ENCODE results near the gene IGFBP1. TPM values are rescaled to one million over a fixed set of nuclear protein-coding genes. Genes with fewer than 3 reads are reported as not detected.

The IGFBP1 gene
- total and polyA plus RNA-seq, 2 donors (not counting 1 experiment from before 2014, with no cell fraction given), result not detected

- Mint-ChIP-seq H3K4me1 (peaks cover 6% of the 10 kb centered on the region), H3K27me3 (peaks cover 33% of the 10 kb centered on the region), H3K4me3 (no peak overlapping the region), H3K9me3 (ENCODE audit: insufficient read depth) (no peaks in the 10 kb centered on the region), H3K27ac (no peak overlapping the region)
- Histone ChIP-seq H3K27ac (ENCODE audit: low read length in 2 of 2) (no peak overlapping the region), H3K9me3 (ENCODE audit: control extremely low read depth in 1 of 3, control insufficient read depth in 2 of 3, insufficient read depth in 1 of 3, low read length in 2 of 3) (no peaks in the 10 kb centered on the region), H3K9ac (ENCODE audit: low read length) (no peak overlapping the region), H3K4me2 (replicated peaks; ENCODE audit: low read depth, low read length, poor library complexity, severe bottlenecking) (no peak overlapping the region), H3K4me3 (ENCODE audit: control extremely low read depth in 1 of 5, extremely low read depth in 1 of 5, insufficient read depth in 1 of 5, low read depth in 2 of 5, low read length in 4 of 5) (no peak overlapping the region), H4K20me1 (ENCODE audit: control insufficient read depth, insufficient read depth, low read length, poor library complexity, severe bottlenecking) (no peaks in the 10 kb centered on the region), H3K4me1 (ENCODE audit: control insufficient read depth in 2 of 2, insufficient read depth in 2 of 2, low read length in 2 of 2) (peaks cover 4 to 6% of the 10 kb centered on the region in 2 donors), H2AFZ (ENCODE audit: insufficient read depth, low read depth, low read length, poor library complexity, severe bottlenecking) (no peak overlapping the region), H3K79me2 (ENCODE audit: control insufficient read depth, insufficient read depth, low read length) (no peaks in the 10 kb centered on the region), H3K36me3 (replicated peaks in 1 of 2; ENCODE audit: control extremely low read depth in 1 of 2, control insufficient read depth in 1 of 2, extremely low read depth in 1 of 2, insufficient read depth in 2 of 2, low read length in 1 of 2) (no peaks in the 10 kb centered on the region), H3K27me3 (replicated peaks in 1 of 4; ENCODE audit: control extremely low read depth in 1 of 4, control insufficient read depth in 3 of 4, insufficient read depth in 4 of 4, low read length in 3 of 4) (peaks cover 0 to 18% (median 8%) of the 10 kb centered on the region in 4 experiments)
- no peak for ATAC-seq (ENCODE audit: low read depth)
- DNase-seq, result no peak
- CTCF ChIA-PET, result no interaction called here
- TF ChIP-seq CTCF (IDR thresholded peaks at IDR 0.05) (no peak), EZH2 (IDR thresholded peaks at IDR 0.05; ENCODE audit: borderline replicate concordance, insufficient read depth, low read depth, low read length, poor library complexity, severe bottlenecking) (no peak)
- POLR2A ChIA-PET, result no interaction called here
- intact Hi-C loops (cut with micrococcal nuclease), result no loop called here
- WGBS (ENCODE audit: insufficient coverage), result no CpG with 5 or more reads among the region's 3 CpGs
Measured at GRCh38 chr7:45927721-45928120, 39.4 kb downstream of the IGFBP1 start.

- intact Hi-C loops (cut with micrococcal nuclease), result no loop called here
- no peaks in the 10 kb centered on the region for H4K20me1 ChIP-seq (ENCODE audit: control insufficient read depth, insufficient read depth, low read length, poor library complexity, severe bottlenecking)
- H3K4me1 ChIP-seq (ENCODE audit: control insufficient read depth in 2 of 2, insufficient read depth in 2 of 2, low read length in 2 of 2), result no peaks in the 10 kb centered on the region
- no peak overlapping the region for H3K4me3 ChIP-seq (ENCODE audit: control extremely low read depth in 1 of 5, extremely low read depth in 1 of 5, insufficient read depth in 1 of 5, low read depth in 2 of 5, low read length in 4 of 5)
- CTCF ChIA-PET, result no interaction called here
- H3K27me3 Mint-ChIP-seq, result peaks cover 26% of the 10 kb centered on the region
- DNase-seq (no peak), ATAC-seq (ENCODE audit: low read depth) (no peak)
- no peak overlapping the region for H3K4me3 Mint-ChIP-seq
- H3K27ac ChIP-seq (ENCODE audit: low read length in 2 of 2), result no peak overlapping the region
- no peaks in the 10 kb centered on the region for H3K4me1 Mint-ChIP-seq
- H3K9me3 Mint-ChIP-seq (ENCODE audit: insufficient read depth), result no peaks in the 10 kb centered on the region
- H3K9me3 ChIP-seq (ENCODE audit: control extremely low read depth in 1 of 3, control insufficient read depth in 2 of 3, insufficient read depth in 1 of 3, low read length in 2 of 3), result no peaks in the 10 kb centered on the region
- POLR2A ChIA-PET, result no interaction called here
- no peak overlapping the region for H3K4me2 ChIP-seq (replicated peaks; ENCODE audit: low read depth, low read length, poor library complexity, severe bottlenecking)
- TF ChIP-seq EZH2 (IDR thresholded peaks at IDR 0.05; ENCODE audit: borderline replicate concordance, insufficient read depth, low read depth, low read length, poor library complexity, severe bottlenecking), result no peak
- TF ChIP-seq CTCF (IDR thresholded peaks at IDR 0.05), result no peak
- peaks cover 0 to 4% (median 3%) of the 10 kb centered on the region in 4 experiments for H3K27me3 ChIP-seq (replicated peaks in 1 of 4; ENCODE audit: control extremely low read depth in 1 of 4, control insufficient read depth in 3 of 4, insufficient read depth in 4 of 4, low read length in 3 of 4)
- H3K9ac ChIP-seq (ENCODE audit: low read length), result no peak overlapping the region
- H3K27ac Mint-ChIP-seq, result no peak overlapping the region
- no peak overlapping the region for H2AFZ ChIP-seq (ENCODE audit: insufficient read depth, low read depth, low read length, poor library complexity, severe bottlenecking)
- H3K36me3 ChIP-seq (replicated peaks in 1 of 2; ENCODE audit: control extremely low read depth in 1 of 2, control insufficient read depth in 1 of 2, extremely low read depth in 1 of 2, insufficient read depth in 2 of 2, low read length in 1 of 2), result no peaks in the 10 kb centered on the region
- no peaks in the 10 kb centered on the region for H3K79me2 ChIP-seq (ENCODE audit: control insufficient read depth, insufficient read depth, low read length)
Measured at GRCh38 chr7:45930967-45931366, 42.7 kb downstream of the IGFBP1 start.

All from B cell (primary cell).